Tibial nerve (tissue), 4 donors: ENCODE data around the gene PALS2.

Source experiments
- EP300 ChIP-seq, 2 donors: sonication (generic); formaldehyde crosslinking; IDR thresholded peaks; one replicate each; pipeline ENCODE4 v1.6.1; 2017; ENCODE audit warnings: antibody characterized with exemption in 2 of 2, mild to moderate bottlenecking in 1 of 2
- POLR2A ChIP-seq, 2 donors: fragments of 450-650 bp; IDR thresholded peaks; one replicate each; pipeline ENCODE4 v1.6.1; 2017; ENCODE audit warnings: antibody characterized with exemption in 2 of 2, mild to moderate bottlenecking in 2 of 2, moderate library complexity in 2 of 2
- TF ChIP-seq, protein P1 (sequence below), 5 experiments: fragments of 200-600 bp in 3 of 5; fragments of 450-650 bp in 2 of 5; sonication (generic) in 3 of 5; IDR thresholded peaks; one replicate each; pipeline ENCODE4 v1.5.1; 2016 to 2019; ENCODE audit warnings: antibody characterized with exemption in 5 of 5, mild to moderate bottlenecking in 3 of 5, moderate library complexity in 2 of 5

DNA sequence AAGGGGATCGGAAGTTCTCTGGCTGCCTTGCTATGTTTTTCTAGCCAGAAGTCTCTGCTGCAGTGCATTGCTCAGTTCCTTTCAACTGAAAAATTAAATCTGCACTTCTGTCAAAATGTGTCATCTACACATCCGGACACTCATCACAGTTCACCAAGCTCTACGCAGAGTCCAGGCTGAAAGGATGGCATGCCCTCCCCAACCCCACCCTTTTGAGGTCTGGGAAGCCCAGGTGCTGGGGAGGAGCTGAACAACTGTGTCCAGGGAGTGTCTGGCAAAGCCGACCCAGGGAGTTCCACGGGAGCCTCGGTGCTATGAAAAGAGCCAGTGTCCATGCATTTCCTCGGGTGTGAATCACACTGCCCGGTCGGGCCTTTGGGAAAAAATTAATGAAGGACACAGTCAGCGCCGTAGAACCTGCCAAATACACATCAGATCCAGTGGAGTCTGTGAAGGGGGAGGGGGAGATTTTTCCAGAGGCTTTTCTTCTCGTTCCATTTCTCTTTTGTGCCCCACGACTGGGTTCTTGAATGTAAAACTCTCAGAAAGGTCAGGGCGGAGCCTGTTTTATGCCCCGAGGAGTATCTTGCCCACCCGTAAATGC lies 757 bp upstream of the PALS2 start:
- TF ChIP-seq, protein P1, sequence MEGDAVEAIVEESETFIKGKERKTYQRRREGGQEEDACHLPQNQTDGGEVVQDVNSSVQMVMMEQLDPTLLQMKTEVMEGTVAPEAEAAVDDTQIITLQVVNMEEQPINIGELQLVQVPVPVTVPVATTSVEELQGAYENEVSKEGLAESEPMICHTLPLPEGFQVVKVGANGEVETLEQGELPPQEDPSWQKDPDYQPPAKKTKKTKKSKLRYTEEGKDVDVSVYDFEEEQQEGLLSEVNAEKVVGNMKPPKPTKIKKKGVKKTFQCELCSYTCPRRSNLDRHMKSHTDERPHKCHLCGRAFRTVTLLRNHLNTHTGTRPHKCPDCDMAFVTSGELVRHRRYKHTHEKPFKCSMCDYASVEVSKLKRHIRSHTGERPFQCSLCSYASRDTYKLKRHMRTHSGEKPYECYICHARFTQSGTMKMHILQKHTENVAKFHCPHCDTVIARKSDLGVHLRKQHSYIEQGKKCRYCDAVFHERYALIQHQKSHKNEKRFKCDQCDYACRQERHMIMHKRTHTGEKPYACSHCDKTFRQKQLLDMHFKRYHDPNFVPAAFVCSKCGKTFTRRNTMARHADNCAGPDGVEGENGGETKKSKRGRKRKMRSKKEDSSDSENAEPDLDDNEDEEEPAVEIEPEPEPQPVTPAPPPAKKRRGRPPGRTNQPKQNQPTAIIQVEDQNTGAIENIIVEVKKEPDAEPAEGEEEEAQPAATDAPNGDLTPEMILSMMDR (IDR thresholded peaks at IDR 0.05): no peak
- TF ChIP-seq POLR2A (IDR thresholded peaks at IDR 0.05): no peak
- TF ChIP-seq EP300 (IDR thresholded peaks at IDR 0.05): no peak
